Choroid plexus epithelial cell (primary cell): ENCODE data around the gene PLCH2.
A peak's percentile ranks its signal among the peaks of the same experiment; 100 is the strongest.

Experiments used
- DNase-seq: peaks from one replicate; pipeline ENCODE4 v3.0.0-alpha.2; 2010; ENCODE audit warnings: low read depth
- H3K4me3 ChIP-seq: 2 replicates; pipeline ENCODE4 v1.5.1; 2011; ENCODE audit warnings: low read depth, mild to moderate bottlenecking, control low read depth, low read length, moderate library complexity
- TF ChIP-seq, protein P1 (sequence below): conservative IDR thresholded peaks from 2 replicates; pipeline ENCODE4 v1.5.1; 2011; ENCODE audit warnings: low read depth, mild to moderate bottlenecking, control low read depth, inconsistent platforms, low read length, moderate library complexity

Gene PLCH2

DNA sequence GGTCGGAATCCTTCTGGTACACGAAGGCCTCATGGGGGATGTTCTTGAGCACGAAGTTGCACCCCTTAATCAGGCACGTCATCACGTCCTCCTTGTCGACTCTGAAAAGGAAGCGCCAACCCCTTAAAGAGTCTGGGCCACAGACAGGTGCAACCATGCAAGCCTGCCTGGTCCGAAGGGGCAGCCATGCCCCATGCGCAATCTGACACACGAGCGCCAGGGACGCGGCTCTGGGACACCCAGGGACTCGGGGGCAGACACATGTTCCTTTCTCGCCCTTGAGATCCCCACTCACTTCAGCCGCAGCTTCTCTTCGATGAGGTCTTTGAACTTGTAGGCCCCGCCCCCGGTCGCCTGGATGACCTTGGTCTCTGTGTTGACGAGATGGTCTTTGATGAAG, 44.7 kb downstream of the PLCH2 start:
- H3K4me3 ChIP-seq: no peak overlapping the region
- DNase-seq: no peak
- TF ChIP-seq, protein P1, sequence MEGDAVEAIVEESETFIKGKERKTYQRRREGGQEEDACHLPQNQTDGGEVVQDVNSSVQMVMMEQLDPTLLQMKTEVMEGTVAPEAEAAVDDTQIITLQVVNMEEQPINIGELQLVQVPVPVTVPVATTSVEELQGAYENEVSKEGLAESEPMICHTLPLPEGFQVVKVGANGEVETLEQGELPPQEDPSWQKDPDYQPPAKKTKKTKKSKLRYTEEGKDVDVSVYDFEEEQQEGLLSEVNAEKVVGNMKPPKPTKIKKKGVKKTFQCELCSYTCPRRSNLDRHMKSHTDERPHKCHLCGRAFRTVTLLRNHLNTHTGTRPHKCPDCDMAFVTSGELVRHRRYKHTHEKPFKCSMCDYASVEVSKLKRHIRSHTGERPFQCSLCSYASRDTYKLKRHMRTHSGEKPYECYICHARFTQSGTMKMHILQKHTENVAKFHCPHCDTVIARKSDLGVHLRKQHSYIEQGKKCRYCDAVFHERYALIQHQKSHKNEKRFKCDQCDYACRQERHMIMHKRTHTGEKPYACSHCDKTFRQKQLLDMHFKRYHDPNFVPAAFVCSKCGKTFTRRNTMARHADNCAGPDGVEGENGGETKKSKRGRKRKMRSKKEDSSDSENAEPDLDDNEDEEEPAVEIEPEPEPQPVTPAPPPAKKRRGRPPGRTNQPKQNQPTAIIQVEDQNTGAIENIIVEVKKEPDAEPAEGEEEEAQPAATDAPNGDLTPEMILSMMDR: no peak

DNA sequence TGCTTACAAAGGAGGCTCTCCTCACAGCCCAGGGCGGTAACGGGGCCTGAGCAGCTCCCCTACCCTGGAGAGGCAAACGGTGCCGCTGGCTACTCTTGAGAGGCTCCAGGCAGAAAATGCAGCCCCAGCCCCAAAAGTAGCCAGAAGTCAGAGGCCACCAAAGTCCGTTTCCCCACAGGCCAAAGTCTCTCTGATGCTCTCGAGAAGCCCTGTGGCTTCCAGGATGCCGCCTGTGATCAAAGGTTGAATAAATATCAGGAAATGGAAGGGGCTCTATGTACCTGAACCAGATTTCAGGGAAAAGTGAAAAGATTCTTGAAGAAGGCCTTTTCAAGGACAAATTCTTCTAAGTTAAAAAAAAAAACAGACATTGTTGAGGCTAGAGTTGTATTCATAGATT, 46.1 kb downstream of the PLCH2 start:
- TF ChIP-seq, protein P1: no peak
- no peak for DNase-seq
- H3K4me3 ChIP-seq: no peak overlapping the region

DNA sequence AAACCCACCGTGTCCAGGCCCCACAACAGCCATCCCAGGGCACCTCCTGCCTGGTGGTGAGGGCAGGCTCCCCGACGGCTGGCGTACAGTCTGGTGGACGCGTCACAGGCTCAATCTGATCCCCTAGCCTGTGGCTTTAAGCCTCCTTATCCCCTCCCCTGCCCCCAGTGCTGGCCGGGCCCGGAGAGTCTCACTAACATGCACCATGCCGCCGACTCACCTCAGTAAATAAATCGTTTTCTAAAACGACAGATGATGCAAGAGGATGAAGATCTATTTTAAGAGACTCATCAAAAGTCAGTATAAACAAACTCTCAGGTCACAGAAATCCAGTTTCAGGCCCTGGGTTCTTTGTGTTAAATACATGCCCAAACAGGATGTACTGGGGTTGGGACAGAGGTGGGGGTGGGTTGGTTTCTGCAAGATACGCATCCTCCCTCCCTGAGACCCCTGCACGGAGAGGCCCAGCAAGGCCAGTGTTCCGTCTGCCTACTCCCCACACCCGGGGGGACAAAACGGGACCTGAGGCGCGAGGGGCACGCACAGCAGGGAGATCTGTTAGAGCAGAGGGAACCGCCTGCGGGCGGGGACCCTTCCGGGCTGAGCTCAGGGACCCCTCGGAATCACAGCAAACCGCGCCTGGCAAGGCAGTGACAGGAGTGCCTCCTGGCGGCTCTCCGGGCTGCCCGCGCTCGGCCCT, 47.3 kb downstream of the PLCH2 start:
- no peak overlapping the region for H3K4me3 ChIP-seq
- no peak for DNase-seq
- TF ChIP-seq, protein P1: peak; percentile 39

DNA sequence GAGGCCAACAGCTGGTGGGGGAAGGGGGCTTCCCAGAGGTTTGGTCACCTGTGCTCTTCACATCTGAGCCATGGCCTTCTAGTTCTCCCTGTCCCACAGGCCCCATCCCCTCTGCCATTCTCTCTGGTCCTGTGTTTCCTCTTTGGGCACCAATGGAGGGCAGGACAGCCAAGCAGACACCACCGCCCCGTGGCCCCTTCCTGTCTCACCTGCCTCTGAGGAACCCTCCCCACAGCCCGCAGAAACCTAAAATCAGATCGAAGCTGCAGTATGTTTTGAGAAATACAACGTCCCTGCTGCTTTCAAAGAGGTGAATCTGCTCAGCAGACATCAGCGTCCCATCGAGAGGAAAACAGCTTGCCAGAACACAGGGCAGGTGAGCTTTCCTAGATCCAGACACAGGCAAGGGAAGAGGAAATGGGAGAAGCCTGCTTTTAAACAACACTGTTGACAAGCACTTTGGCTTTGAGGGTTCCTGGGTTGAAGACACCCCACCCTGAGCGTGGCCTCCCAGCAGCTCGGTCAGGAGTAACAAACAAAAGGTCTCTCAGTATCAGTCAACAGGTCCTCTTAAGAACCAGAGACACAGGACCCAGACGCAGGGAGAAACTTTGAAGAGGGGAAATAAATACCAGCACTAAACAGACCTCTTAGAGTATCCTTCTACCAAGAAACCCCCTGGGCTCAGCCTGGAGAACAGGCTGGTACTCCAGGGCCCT, 48.0 kb downstream of the PLCH2 start:
- no peak for DNase-seq
- TF ChIP-seq, protein P1: no peak
- no peak overlapping the region for H3K4me3 ChIP-seq

DNA sequence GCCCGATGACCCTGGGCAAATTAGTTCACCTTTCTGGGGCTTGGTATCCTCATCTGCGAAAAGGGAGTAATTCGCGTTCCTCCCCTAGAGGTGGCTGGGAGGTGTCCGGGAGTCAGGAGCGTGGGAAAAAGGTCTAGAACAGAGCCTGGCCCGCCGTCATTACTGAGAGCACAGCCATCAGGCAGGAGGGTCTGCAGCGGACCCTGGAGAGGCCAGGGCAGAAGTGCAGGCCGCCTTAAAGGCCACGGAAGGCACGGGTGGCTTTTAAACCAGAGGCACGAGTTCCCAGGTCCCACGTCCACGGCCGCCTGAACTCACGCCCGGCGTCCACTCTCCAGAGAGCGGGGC, 49.5 kb downstream of the PLCH2 start:
- DNase-seq: no peak
- TF ChIP-seq, protein P1: no peak
- H3K4me3 ChIP-seq: peak overlapping the region; percentile 90

DNA sequence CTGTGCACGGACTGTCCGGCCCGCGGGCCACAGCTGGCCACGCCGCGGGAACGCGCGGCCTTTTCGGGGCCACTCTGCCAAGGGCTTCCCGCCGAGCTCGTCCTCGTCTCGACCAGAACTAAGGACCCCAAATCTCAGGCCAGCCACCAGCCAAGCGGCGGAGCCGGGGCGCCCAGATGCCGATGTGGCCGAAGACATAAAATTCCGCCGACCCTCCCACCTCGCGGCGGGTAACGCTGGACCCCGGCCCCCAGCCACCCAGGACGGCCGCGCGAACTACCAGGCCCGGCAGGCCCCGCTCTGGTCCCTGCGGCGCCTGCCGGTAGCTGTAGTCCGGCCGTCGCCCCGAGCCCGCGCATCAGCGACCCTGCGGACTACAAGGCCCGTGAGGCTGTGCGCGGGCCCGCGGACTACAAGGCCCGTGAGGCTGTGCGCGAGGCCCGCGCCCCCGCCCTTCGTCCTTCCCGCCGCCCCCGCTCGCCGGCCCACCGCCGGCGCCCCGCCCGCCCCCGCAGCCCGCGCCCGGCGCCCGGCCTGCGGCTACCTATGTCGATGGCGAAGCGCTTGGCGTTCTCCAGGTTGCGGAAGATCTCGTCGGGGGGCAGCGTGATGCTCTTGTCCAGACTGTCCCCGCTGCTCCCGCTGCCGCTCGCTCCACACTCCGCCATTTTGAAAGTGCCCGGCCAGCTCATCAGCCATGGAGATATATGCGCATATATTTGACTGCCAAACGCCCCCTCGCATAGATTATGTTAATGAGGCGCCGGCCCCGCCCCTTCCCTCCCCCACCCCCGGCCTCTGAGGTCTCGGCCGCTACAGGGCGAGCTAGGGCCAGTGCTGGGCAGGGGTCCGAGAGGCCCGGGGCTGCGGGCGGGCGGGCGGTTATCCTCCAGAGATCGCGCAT, 50.1 kb downstream of the PLCH2 start, which contains the start of gene PANK4:
PANK4 (minus strand) TSS at position 677 of the 904 bp plus-strand sequence; CDS start at position 668, 9 bp downstream.
- peak within 1 kb of the TSS; percentile 90 for H3K4me3 ChIP-seq
- peak; percentile 97 for DNase-seq
- TF ChIP-seq, protein P1: no peak
